Activated CD8-positive, alpha-beta T cell treated with anti-CD3 and anti-CD28 coated beads, Interleukin-2, amount 10 ng/mL, durations not matched to agents 7 days and 5 days (primary cell): ENCODE data around the gene BACH2. TPM values are rescaled to one million over a fixed set of nuclear protein-coding genes. Genes with fewer than 3 reads are reported as not detected.
A peak's percentile ranks its signal among the peaks of the same experiment; 100 is the strongest.

Experiments used
- ATAC-seq: fragments of 150-1000 bp; cut with Tn5 transposase; one replicate; pipeline ENCODE4 v1.10.0; 2021; ENCODE audit warnings: moderate library complexity
- CTCF ChIA-PET: fragments of 350-600 bp; sonication (Branson Sonifier 250); formaldehyde crosslinking; loops from one replicate; lab custom pipeline; 2021; ENCODE audit warnings: antibody characterized with exemption; lab: Charles Lee
- POLR2A ChIA-PET: fragments of 350-600 bp; sonication (Branson Sonifier 250); formaldehyde crosslinking; loops from one replicate; lab custom pipeline; 2021; ENCODE audit warnings: antibody characterized with exemption; lab: Charles Lee
- DNase-seq: peaks from one replicate; pipeline ENCODE4 v3.0.0-alpha.2; 2020
- H3K27ac Mint-ChIP-seq: one replicate; pipeline ENCODE4 v1.8.0; 2021; ENCODE audit warnings: mild to moderate bottlenecking, mixed read lengths
- H3K27me3 Mint-ChIP-seq: one replicate; pipeline ENCODE4 v1.8.0; 2021; ENCODE audit warnings: low read depth, mixed read lengths
- H3K36me3 Mint-ChIP-seq: one replicate; pipeline ENCODE4 v1.8.0; 2021; ENCODE audit warnings: low read depth, mixed read lengths
- H3K4me1 Mint-ChIP-seq: one replicate; pipeline ENCODE4 v1.8.0; 2021; ENCODE audit warnings: low read depth, mixed read lengths
- H3K4me3 Mint-ChIP-seq: one replicate; pipeline ENCODE4 v1.8.0; 2021; ENCODE audit warnings: mild to moderate bottlenecking, mixed read lengths
- H3K9me3 Mint-ChIP-seq: one replicate; pipeline ENCODE4 v1.8.0; 2022; ENCODE audit warnings: mixed read lengths; ENCODE audit not compliant: insufficient read depth
- total RNA-seq, 2 experiments: library from RNA; stranded (reverse); gene quantifications; one replicate each; pipeline ENCODE4 v1.2.3, GENCODE V29; 2021

BACH2 gene
- total RNA-seq, 2 experiments from 2014 or later: 61.3 to 70.9 TPM

DNA sequence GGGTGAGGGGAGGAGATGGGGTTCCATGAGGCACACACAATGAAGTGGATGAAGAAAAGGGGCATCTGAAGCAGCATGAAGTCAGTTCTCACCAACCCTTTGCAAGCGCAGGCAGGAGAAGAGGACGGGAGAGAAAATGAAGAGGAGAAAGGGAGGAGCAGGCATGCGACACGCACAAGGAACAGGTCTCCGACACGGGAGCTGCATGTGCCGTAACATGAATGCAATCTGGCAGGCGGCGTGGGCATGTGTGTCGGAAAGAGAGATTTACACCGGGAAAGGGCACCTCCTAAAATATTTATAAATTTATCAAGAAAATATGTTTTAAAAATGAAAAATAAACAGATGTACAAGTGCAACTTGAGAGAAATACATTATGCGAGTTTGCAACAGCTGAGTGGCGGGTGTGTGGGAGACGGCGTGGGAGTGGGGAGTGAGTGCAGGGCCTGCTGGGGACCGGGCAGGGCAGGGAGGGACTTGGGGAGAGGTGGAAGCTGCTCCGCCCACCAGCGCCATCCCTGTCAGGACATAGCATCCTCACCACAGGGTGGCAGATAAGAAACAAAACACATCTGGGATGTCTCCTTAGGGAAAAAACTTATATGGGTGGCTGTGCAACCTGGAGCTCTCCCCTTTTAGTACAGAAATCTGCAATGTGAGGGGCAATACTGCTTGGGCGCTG, 361.8 kb downstream of the BACH2 start:
- Mint-ChIP-seq H3K4me1 (peaks cover 16% of the 10 kb centered on the region), H3K27ac (peak overlapping the region; percentile 58), H3K27me3 (no peaks in the 10 kb centered on the region), H3K9me3 (no peaks in the 10 kb centered on the region), H3K36me3 (peaks cover 84% of the 10 kb centered on the region), H3K4me3 (no peak overlapping the region)
- ChIA-PET CTCF (no interaction called here), POLR2A (no interaction called here)
- DNase-seq (no peak), ATAC-seq (no peak)

- no peak for DNase-seq
- no peaks in the 10 kb centered on the region for H3K27me3 Mint-ChIP-seq
- H3K27ac Mint-ChIP-seq: no peak overlapping the region
- ATAC-seq: no peak
- CTCF ChIA-PET: no interaction called here
- no peak overlapping the region for H3K4me3 Mint-ChIP-seq
- H3K36me3 Mint-ChIP-seq: peaks cover 89% of the 10 kb centered on the region
- no peaks in the 10 kb centered on the region for H3K9me3 Mint-ChIP-seq
- POLR2A ChIA-PET: no interaction called here
- peaks cover 29% of the 10 kb centered on the region for H3K4me1 Mint-ChIP-seq
Observed at GRCh38 chr6:89932245-89932802, 364.3 kb downstream of the BACH2 start.

GRCh38 chr6:89930789-89931188, 365.9 kb downstream of the BACH2 start:
- no peaks in the 10 kb centered on the region for H3K27me3 Mint-ChIP-seq
- no peak for DNase-seq
- CTCF ChIA-PET: interaction anchor here (0.6 to 1.9 kb wide), 4 partner anchors 10 to 548 kb away, joined by 3 to 10 read pairs (median 5); no protein-coding TSS in a partner anchor
- peaks cover 43% of the 10 kb centered on the region for H3K4me1 Mint-ChIP-seq
- peak overlapping the region; percentile 57 for H3K27ac Mint-ChIP-seq
- H3K9me3 Mint-ChIP-seq: no peaks in the 10 kb centered on the region
- POLR2A ChIA-PET: no interaction called here
- H3K4me3 Mint-ChIP-seq: no peak overlapping the region
- peaks cover 80% of the 10 kb centered on the region for H3K36me3 Mint-ChIP-seq
- no peak for ATAC-seq

- no peaks in the 10 kb centered on the region for H3K9me3 Mint-ChIP-seq
- CTCF ChIA-PET: no interaction called here
- DNase-seq (no peak), ATAC-seq (no peak)
- POLR2A ChIA-PET: no interaction called here
- H3K4me3 Mint-ChIP-seq: no peak overlapping the region
- H3K27me3 Mint-ChIP-seq: no peaks in the 10 kb centered on the region
- peaks cover 63% of the 10 kb centered on the region for H3K36me3 Mint-ChIP-seq
- no peak overlapping the region for H3K27ac Mint-ChIP-seq
- H3K4me1 Mint-ChIP-seq: peaks cover 44% of the 10 kb centered on the region
Observed at GRCh38 chr6:89928604-89929003, 368.0 kb downstream of the BACH2 start.

DNA sequence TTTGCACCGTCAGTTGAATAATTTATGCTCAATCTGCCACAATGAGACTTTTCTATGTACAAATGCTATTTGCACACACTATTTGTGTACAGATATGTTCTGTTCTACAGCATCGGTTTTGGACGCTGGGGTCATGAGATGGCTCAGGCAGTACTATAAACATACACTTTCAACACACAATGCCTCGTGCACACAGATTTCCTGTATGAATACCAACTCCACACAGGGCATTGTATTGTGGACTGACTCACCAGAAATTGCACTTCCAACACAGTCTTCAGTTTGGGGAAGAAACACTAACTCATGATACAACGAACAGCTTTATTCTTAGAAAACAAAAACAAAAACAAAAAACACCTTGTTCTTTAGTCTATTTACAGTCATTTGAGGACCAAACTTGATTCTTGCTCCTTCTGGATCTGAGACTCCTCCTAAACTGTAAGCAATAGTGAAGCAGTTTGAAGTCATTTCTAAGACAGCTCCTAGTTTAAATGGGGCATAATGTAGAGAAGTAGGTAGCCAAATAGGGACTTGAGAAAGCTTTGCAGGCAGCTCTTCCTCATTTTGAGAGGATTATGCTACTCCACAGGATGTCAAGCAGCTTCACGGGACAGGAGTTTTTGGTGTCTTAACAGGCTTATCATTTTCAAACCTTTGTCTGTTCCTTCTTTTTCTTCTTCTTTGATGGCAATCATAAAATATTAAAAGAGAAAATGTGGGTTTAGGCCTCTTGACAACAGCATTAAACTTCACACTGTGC, 368.7 kb downstream of the BACH2 start:
- Mint-ChIP-seq H3K36me3 (peaks cover 56% of the 10 kb centered on the region), H3K9me3 (no peaks in the 10 kb centered on the region), H3K4me3 (no peak overlapping the region), H3K4me1 (peaks cover 44% of the 10 kb centered on the region), H3K27ac (peak overlapping the region; percentile 16), H3K27me3 (no peaks in the 10 kb centered on the region)
- ChIA-PET POLR2A (no interaction called here), CTCF (interaction anchor here (1.3 kb wide), 2 partner anchors 12 to 551 kb away, joined by 3 to 4 read pairs; no protein-coding TSS in a partner anchor)
- ATAC-seq: no peak
- no peak for DNase-seq

GRCh38 chr6:89927264-89927663, 369.4 kb downstream of the BACH2 start:
- no peak overlapping the region for H3K27ac Mint-ChIP-seq
- peaks cover 44% of the 10 kb centered on the region for H3K4me1 Mint-ChIP-seq
- ATAC-seq (no peak), DNase-seq (no peak)
- ChIA-PET CTCF (interaction anchor here (1.3 kb wide), 2 partner anchors 13 to 552 kb away, joined by 3 to 4 read pairs; no protein-coding TSS in a partner anchor), POLR2A (no interaction called here)
- no peaks in the 10 kb centered on the region for H3K27me3 Mint-ChIP-seq
- no peaks in the 10 kb centered on the region for H3K9me3 Mint-ChIP-seq
- peaks cover 50% of the 10 kb centered on the region for H3K36me3 Mint-ChIP-seq
- H3K4me3 Mint-ChIP-seq: no peak overlapping the region

- H3K36me3 Mint-ChIP-seq: peaks cover 37% of the 10 kb centered on the region
- H3K4me3 Mint-ChIP-seq: no peak overlapping the region
- ChIA-PET POLR2A (no interaction called here), CTCF (no interaction called here)
- H3K27me3 Mint-ChIP-seq: no peaks in the 10 kb centered on the region
- no peak overlapping the region for H3K27ac Mint-ChIP-seq
- no peaks in the 10 kb centered on the region for H3K9me3 Mint-ChIP-seq
- peaks cover 43% of the 10 kb centered on the region for H3K4me1 Mint-ChIP-seq
- ATAC-seq: no peak
- no peak for DNase-seq
Observed at GRCh38 chr6:89925826-89926225, 370.8 kb downstream of the BACH2 start.

- Mint-ChIP-seq H3K27me3 (no peaks in the 10 kb centered on the region), H3K4me3 (no peak overlapping the region), H3K27ac (no peak overlapping the region), H3K36me3 (peaks cover 25% of the 10 kb centered on the region), H3K9me3 (no peaks in the 10 kb centered on the region), H3K4me1 (peaks cover 30% of the 10 kb centered on the region)
- no peak for DNase-seq
- ChIA-PET CTCF (no interaction called here), POLR2A (no interaction called here)
- no peak for ATAC-seq
Observed at GRCh38 chr6:89924231-89924630, 372.4 kb downstream of the BACH2 start.

DNA sequence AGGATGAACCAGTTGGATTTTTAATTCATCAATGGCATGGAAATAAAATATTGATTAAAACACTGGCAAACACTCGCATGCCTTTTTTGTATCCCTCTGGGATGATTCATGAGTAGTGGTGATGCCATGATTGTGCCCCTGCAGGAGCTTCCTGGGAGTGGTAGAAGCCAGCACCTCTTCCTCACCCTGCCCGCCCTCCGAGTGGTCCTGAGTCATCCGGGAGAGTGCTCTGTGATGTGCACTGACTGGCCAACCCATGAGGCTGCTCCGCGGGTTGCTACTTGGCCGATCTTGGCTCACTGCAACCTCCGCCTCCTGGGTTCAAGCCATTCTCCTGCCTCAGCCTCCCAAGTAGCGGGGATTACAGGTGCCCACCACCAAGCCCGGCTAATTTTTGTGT, 375.0 kb downstream of the BACH2 start:
- H3K4me3 Mint-ChIP-seq: no peak overlapping the region
- peaks cover 5% of the 10 kb centered on the region for H3K36me3 Mint-ChIP-seq
- DNase-seq (no peak), ATAC-seq (no peak)
- H3K27me3 Mint-ChIP-seq: no peaks in the 10 kb centered on the region
- POLR2A ChIA-PET: no interaction called here
- peaks cover 4% of the 10 kb centered on the region for H3K9me3 Mint-ChIP-seq
- peaks cover 12% of the 10 kb centered on the region for H3K4me1 Mint-ChIP-seq
- CTCF ChIA-PET: no interaction called here
- no peak overlapping the region for H3K27ac Mint-ChIP-seq

DNA sequence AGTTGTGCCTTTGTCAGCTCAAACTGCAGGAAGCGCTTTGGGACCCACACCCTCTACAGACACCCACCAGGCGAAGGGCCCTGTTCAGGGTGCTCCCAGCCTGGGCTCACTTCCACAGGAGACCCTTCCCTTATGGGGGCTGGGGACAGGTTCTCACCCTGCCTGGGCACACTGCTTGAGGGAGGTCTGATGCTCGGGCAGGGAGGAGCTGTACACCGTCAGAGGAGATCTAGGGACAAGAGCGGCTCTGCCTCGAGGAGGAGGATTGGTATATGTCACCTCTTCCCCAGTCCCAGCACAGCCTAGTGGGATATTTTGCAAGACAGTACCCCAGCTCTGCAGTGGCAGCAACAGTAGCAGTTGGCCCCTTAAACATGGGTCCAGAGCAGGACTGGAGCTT, 375.4 kb downstream of the BACH2 start:
- CTCF ChIA-PET: interaction anchor here (1.1 kb wide), 1 partner anchor 20 kb away, joined by 5 read pairs; no protein-coding TSS in a partner anchor

DNA sequence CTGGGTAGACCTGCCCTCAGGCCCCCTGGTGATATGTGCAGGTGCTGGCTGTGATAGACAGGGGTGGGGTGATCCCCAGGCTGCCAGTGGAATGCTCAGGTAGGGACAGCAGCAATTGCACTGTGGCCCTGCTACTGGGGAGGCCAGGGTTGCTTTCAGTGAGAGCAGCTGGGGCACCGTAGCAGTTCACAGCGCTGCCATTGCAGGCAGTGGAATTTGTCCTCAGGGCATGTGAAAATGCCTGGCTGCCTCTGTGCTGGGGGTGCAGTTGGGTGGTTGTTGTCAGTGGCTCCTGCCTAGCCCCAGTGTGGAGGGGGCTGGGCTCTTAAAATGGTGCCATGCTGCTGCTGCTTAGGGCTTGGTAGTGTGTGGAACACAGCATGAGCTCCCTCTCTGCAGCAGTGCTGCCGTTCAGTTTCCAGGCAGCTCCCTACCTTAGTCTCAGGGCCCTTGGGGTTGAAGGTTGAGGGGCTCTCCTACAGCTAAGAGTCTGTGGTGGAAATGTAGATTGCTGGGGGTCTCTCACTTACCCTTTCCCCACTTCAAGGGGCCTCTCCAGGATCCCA, 378.8 kb downstream of the BACH2 start:
- Mint-ChIP-seq H3K4me3 (no peak overlapping the region), H3K27ac (no peak overlapping the region), H3K4me1 (peaks cover 3% of the 10 kb centered on the region), H3K27me3 (peaks cover 6% of the 10 kb centered on the region), H3K36me3 (peaks cover 9% of the 10 kb centered on the region), H3K9me3 (peaks cover 16% of the 10 kb centered on the region)
- DNase-seq (no peak), ATAC-seq (no peak)
- CTCF ChIA-PET: no interaction called here
- POLR2A ChIA-PET: no interaction called here

More for the DNA sequence above, 375.4 kb downstream of the BACH2 start:
- Mint-ChIP-seq H3K9me3 (peaks cover 9% of the 10 kb centered on the region), H3K27me3 (no peaks in the 10 kb centered on the region), H3K4me1 (peaks cover 8% of the 10 kb centered on the region), H3K27ac (peak overlapping the region; percentile 13), H3K36me3 (peaks cover 8% of the 10 kb centered on the region), H3K4me3 (no peak overlapping the region)
- ATAC-seq: peak; percentile 28
- POLR2A ChIA-PET: no interaction called here
- DNase-seq: peak; percentile 16
